ENCODE results near the gene ARPC2. TPM values are rescaled to one million over a fixed set of nuclear protein-coding genes. Genes with fewer than 3 reads are reported as not detected.
A peak's percentile ranks its signal among the peaks of the same experiment; 100 is the strongest.

The ARPC2 gene
- total RNA-seq, 4 donors from 2014 or later = 275 to 314 (median 287) TPM

DNA sequence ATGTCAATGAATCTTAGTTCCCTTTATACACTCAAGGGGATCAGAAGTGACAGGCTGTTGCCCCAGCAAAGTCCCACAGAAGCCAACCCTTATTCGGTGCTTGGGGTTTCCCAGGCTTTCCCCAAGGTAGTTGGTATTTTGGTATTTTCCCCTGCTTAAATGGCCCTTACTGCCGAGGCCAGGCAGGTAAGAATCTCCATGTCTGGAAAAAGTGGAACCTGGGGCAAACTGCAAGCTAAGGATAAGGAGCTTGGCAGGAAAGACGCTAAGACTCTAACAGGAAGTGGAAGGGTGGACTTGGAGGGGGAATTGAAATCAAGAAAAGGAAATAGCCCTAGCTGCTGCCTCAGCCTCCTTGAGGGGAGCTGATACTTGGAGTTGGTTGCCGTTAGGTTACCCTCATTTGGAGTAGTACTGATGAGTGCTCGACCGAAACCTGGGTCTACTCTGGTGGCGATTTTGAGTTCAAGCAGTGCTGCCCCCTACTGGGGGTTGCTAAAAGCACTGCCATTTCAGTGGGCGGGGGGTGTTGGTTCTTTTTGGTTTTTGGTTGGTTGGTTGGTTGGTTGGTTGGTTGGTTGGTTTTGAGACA lies 40.5 kb downstream of the ARPC2 start:
- no peak for ATAC-seq
- no peak overlapping the region for H3K4me3 ChIP-seq
- H3K4me1 ChIP-seq = peaks cover 0 to 52% (median 41%) of the 10 kb centered on the region in 3 donors
- H3K9me3 ChIP-seq = no peaks in the 10 kb centered on the region
- H3K27ac ChIP-seq = peak overlapping the region in 2 of 4 donors; percentile 5 to 27
- H3K36me3 ChIP-seq = peaks cover 0 to 47% of the 10 kb centered on the region in 2 donors
- no peaks in the 10 kb centered on the region for H3K27me3 ChIP-seq
- TF ChIP-seq POLR2A (IDR thresholded peaks at IDR 0.05) = no peak
- TF ChIP-seq, protein P1, sequence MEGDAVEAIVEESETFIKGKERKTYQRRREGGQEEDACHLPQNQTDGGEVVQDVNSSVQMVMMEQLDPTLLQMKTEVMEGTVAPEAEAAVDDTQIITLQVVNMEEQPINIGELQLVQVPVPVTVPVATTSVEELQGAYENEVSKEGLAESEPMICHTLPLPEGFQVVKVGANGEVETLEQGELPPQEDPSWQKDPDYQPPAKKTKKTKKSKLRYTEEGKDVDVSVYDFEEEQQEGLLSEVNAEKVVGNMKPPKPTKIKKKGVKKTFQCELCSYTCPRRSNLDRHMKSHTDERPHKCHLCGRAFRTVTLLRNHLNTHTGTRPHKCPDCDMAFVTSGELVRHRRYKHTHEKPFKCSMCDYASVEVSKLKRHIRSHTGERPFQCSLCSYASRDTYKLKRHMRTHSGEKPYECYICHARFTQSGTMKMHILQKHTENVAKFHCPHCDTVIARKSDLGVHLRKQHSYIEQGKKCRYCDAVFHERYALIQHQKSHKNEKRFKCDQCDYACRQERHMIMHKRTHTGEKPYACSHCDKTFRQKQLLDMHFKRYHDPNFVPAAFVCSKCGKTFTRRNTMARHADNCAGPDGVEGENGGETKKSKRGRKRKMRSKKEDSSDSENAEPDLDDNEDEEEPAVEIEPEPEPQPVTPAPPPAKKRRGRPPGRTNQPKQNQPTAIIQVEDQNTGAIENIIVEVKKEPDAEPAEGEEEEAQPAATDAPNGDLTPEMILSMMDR (IDR thresholded peaks at IDR 0.05) = peak in 3 of 4 experiments; percentile 40 to 56 (median 49)
- 65 to 66% methylated on average over 4 to 7 of the region's 8 CpGs for WGBS, 2 donors (ENCODE audit: low coverage in 1 of 2)

DNA sequence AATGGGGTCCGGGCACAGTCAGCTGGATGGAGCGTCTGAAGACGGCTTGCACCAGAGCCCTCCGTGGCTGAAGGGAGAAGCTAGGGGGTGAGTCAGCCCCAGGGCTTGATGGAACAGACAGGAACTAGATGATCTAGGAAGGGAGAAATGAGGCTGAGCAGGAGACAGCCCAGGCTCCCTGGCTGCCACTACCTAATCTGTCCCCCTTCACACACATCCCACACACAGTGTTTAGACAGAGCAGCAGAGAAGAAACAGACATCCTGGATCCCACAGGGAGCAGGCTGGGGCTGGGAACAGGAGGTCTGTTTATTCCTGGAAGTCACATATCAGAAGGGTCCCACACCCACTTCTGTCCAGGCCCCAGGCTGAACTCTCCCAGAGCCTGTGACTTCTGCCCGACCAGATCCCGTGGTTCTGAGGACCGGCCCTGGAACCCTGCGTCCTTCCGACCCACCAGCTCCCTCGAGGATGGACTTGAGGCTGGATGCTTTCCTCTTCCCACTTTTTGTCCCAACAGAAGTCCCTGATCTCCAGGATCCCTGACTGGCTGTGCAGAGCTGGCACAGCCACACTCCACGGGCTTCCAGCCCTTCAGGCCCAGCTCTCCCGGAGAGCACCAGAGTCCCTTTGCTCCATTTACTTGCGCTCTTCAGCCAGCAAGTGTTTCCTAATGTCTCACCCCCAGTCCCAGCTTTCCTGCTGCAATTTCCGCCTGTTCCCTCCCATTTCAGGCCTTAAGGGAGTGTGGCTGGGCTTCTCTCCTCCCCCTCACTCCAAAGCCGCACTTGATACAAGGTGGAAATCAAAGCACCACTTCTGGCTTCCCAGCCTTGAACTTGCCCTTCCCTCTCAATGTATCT lies 42.3 kb downstream of the ARPC2 start:
- 10 to 21% methylated on average over 9 to 14 of the region's 15 CpGs for WGBS, 2 donors (ENCODE audit: low coverage in 1 of 2)
- Histone ChIP-seq H3K4me1 (peaks cover 0 to 57% (median 45%) of the 10 kb centered on the region in 3 donors), H3K27me3 (no peaks in the 10 kb centered on the region), H3K36me3 (peaks cover 0 to 46% of the 10 kb centered on the region in 2 donors), H3K4me3 (peak overlapping the region in 1 of 2 donors; percentile 2), H3K9me3 (no peaks in the 10 kb centered on the region), H3K27ac (peak overlapping the region; percentile 15 to 86 (median 84))
- TF ChIP-seq POLR2AphosphoS5 (IDR thresholded peaks at IDR 0.05) (peak; percentile 94), EP300 (IDR thresholded peaks at IDR 0.05) (no peak), POLR2A (IDR thresholded peaks at IDR 0.05) (no peak)
- peak; percentile 82 for ATAC-seq

DNA sequence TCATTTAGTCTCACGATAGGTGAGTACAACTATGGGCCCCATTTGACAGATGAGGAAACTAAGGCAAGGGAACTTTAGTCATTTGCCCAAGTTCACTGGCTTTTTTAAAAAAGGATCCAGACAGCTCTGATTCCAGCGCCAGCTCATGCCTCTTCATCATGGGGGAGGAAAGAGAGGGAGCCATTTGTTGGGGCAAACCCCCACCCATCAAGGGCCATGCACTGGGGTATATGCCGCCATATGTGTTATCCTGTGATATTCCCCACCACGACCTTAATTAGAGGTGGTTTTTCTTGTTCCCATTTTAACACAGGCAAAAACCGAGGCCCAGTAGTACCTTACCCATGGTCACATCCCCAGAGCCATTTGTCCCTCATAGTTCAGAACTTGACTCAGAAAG lies 43.2 kb downstream of the ARPC2 start:
- Histone ChIP-seq H3K4me1 (peaks cover 0 to 62% (median 45%) of the 10 kb centered on the region in 3 donors), H3K27ac (peak overlapping the region in 3 of 4 donors; percentile 82 to 86 (median 86))
- no peak for TF ChIP-seq EP300 (IDR thresholded peaks at IDR 0.05)
- no peak for TF ChIP-seq POLR2AphosphoS5 (IDR thresholded peaks at IDR 0.05)
- TF ChIP-seq POLR2A (IDR thresholded peaks at IDR 0.05) = no peak
- TF ChIP-seq, protein P1 (IDR thresholded peaks at IDR 0.05) = no peak

DNA sequence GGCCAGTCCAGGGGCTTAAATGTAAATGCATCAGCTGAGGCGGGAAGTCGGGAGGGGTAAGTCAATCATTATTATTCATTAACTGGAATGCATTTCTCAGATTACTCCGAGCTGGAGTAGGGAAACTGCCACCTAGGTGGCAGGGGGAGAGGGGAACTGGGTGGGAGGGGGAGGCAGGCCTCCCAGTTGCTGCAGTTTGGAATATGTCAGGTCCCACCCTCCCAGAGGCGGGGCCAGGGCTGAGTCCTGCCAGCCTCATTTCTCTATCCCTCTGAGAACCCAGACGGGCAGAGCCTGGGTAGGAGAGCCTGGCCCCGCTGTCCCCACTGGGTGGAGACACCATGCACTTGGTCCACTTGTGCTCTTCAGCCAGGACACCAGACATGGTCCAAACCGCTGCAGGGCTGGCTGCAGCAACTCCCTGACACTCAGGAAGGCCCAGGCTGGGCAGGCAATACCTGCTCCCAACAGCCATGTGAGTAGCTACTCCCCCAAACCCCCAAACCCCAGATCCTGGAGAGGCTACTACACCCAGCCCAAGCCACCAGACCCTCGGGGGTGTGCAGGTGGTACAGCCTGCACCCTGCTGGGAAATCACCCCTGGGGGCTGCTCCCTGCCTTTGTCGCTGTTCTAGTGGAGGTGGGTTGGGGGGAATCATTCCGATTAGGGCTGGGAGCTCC lies 43.9 kb downstream of the ARPC2 start, which contains the start of gene GPBAR1:
Gene GPBAR1 (plus strand): TSS at position 274 of the 681 bp plus-strand sequence. CDS start 1,710 bp downstream, outside the sequence.
- Histone ChIP-seq H3K36me3 (peaks cover 0 to 46% of the 10 kb centered on the region in 2 donors), H3K27me3 (no peaks in the 10 kb centered on the region), H3K4me3 (no peak within 1 kb of the TSS), H3K9me3 (no peaks in the 10 kb centered on the region), H3K4me1 (peaks cover 0 to 62% (median 45%) of the 10 kb centered on the region in 3 donors), H3K27ac (peak within 1 kb of the TSS in 3 of 4 donors; percentile 82 to 86 (median 86))
- no peak for ATAC-seq
- WGBS, 2 donors (ENCODE audit: low coverage in 1 of 2) = 63% methylated on average over 2 of the region's 10 CpGs; no CpG with 5 or more reads in 1 of the 2 donors
- TF ChIP-seq EP300 (IDR thresholded peaks at IDR 0.05) (no peak), POLR2A (IDR thresholded peaks at IDR 0.05) (no peak), POLR2AphosphoS5 (IDR thresholded peaks at IDR 0.05) (no peak)
- TF ChIP-seq, protein P1 (IDR thresholded peaks at IDR 0.05) = no peak

More for the DNA sequence above, 43.2 kb downstream of the ARPC2 start:
- ATAC-seq = no peak
- no peaks in the 10 kb centered on the region for H3K9me3 ChIP-seq
- 83 to 92% methylated on average over 1 to 5 of the region's 5 CpGs for WGBS, 2 donors (ENCODE audit: low coverage in 1 of 2)
- H3K27me3 ChIP-seq = no peaks in the 10 kb centered on the region
- no peak overlapping the region for H3K4me3 ChIP-seq
- H3K36me3 ChIP-seq = peaks cover 0 to 46% of the 10 kb centered on the region in 2 donors

Data from gastroesophageal sphincter (tissue), 4 donors.